Glutamatergic neuron (in vitro differentiated cells): ENCODE results near the gene TRIO. TPM values are rescaled to one million over a fixed set of nuclear protein-coding genes. Genes with fewer than 3 reads are reported as not detected.

Experiments
- DNase-seq: peaks from one replicate; pipeline ENCODE4 v3.0.0; 2022
- H3K27ac Mint-ChIP-seq: one replicate; pipeline ENCODE4 v1.8.0; 2020; ENCODE audit warnings: mild to moderate bottlenecking, mixed read lengths, inconsistent platforms; ENCODE audit not compliant: unreplicated experiment
- H3K27me3 Mint-ChIP-seq: one replicate; pipeline ENCODE4 v1.8.0; 2020; ENCODE audit warnings: mild to moderate bottlenecking, moderate library complexity, mixed read lengths, inconsistent platforms; ENCODE audit not compliant: unreplicated experiment
- H3K36me3 Mint-ChIP-seq: one replicate; pipeline ENCODE4 v1.8.0; 2020; ENCODE audit warnings: mild to moderate bottlenecking, mixed read lengths, inconsistent platforms; ENCODE audit not compliant: unreplicated experiment
- H3K4me1 Mint-ChIP-seq: one replicate; pipeline ENCODE4 v1.8.0; 2020; ENCODE audit warnings: mild to moderate bottlenecking, low read depth, mixed read lengths, inconsistent platforms; ENCODE audit not compliant: unreplicated experiment
- H3K4me3 Mint-ChIP-seq: one replicate; pipeline ENCODE4 v1.8.0; 2020; ENCODE audit warnings: mild to moderate bottlenecking, mixed read lengths, inconsistent platforms; ENCODE audit not compliant: unreplicated experiment
- H3K9me3 Mint-ChIP-seq: one replicate; pipeline ENCODE4 v1.8.0; 2020; ENCODE audit warnings: mild to moderate bottlenecking, moderate library complexity, mixed read lengths, inconsistent platforms; ENCODE audit not compliant: unreplicated experiment
- CTCF ChIP-seq: fragments of 200-600 bp; sonication (generic); IDR thresholded peaks from one replicate; pipeline ENCODE4 v1.5.0; 2021; ENCODE audit not compliant: partially characterized antibody, unreplicated experiment
- total RNA-seq: library from RNA; stranded (reverse); fragmentation: NEBNext Ultra II Directional; extraction: Animal tissue kit (Norgen Biotek cat#: 25700); gene quantifications from one replicate; pipeline ENCODE4 v1.2.1, GENCODE V29; 2021; ENCODE audit not compliant: unreplicated experiment

TRIO gene
- total RNA-seq, 1 donor from 2014 or later, result 281 TPM

GRCh38 chr5:14380712-14381111, 237.6 kb downstream of the TRIO start:
- no peak overlapping the region for H3K4me3 Mint-ChIP-seq
- TF ChIP-seq CTCF, result no peak
- peaks cover 2% of the 10 kb centered on the region for H3K4me1 Mint-ChIP-seq
- peaks cover 7% of the 10 kb centered on the region for H3K36me3 Mint-ChIP-seq
- H3K9me3 Mint-ChIP-seq, result peaks cover 5% of the 10 kb centered on the region
- peaks cover 1% of the 10 kb centered on the region for H3K27me3 Mint-ChIP-seq
- no peak overlapping the region for H3K27ac Mint-ChIP-seq
- no peak for DNase-seq

- Mint-ChIP-seq H3K9me3 (peaks cover 9% of the 10 kb centered on the region), H3K27ac (no peak overlapping the region), H3K4me1 (peaks cover 13% of the 10 kb centered on the region), H3K36me3 (peaks cover 7% of the 10 kb centered on the region), H3K4me3 (no peak overlapping the region), H3K27me3 (peaks cover 1% of the 10 kb centered on the region)
- no peak for DNase-seq
- TF ChIP-seq CTCF, result no peak
Measured at GRCh38 chr5:14382640-14383039, 239.5 kb downstream of the TRIO start.

GRCh38 chr5:14383923-14384322, 240.8 kb downstream of the TRIO start:
- Mint-ChIP-seq H3K27me3 (peaks cover 1% of the 10 kb centered on the region), H3K4me3 (no peak overlapping the region), H3K36me3 (peaks cover 7% of the 10 kb centered on the region), H3K27ac (no peak overlapping the region), H3K9me3 (peaks cover 9% of the 10 kb centered on the region), H3K4me1 (peaks cover 15% of the 10 kb centered on the region)
- DNase-seq, result no peak
- no peak for TF ChIP-seq CTCF

GRCh38 chr5:14385019-14385418, 241.9 kb downstream of the TRIO start:
- Mint-ChIP-seq H3K4me3 (no peak overlapping the region), H3K27me3 (peaks cover 1% of the 10 kb centered on the region), H3K27ac (no peak overlapping the region), H3K9me3 (peaks cover 4% of the 10 kb centered on the region), H3K4me1 (peaks cover 14% of the 10 kb centered on the region), H3K36me3 (peaks cover under 1% of the 10 kb centered on the region)
- TF ChIP-seq CTCF, result no peak
- no peak for DNase-seq

- Mint-ChIP-seq H3K4me1 (peaks cover 14% of the 10 kb centered on the region), H3K4me3 (no peak overlapping the region)
- DNase-seq, result no peak
Measured at GRCh38 chr5:14386884-14387624, 243.9 kb downstream of the TRIO start.

More at GRCh38 chr5:14386884-14387624, 243.9 kb downstream of the TRIO start:
- peaks cover 6% of the 10 kb centered on the region for H3K9me3 Mint-ChIP-seq
- H3K27me3 Mint-ChIP-seq, result no peaks in the 10 kb centered on the region
- peaks cover 15% of the 10 kb centered on the region for H3K36me3 Mint-ChIP-seq
- TF ChIP-seq CTCF, result no peak
- no peak overlapping the region for H3K27ac Mint-ChIP-seq
